Kidney epithelial cell (primary cell): ENCODE data around the gene ADAMTS15. TPM values are rescaled to one million over a fixed set of nuclear protein-coding genes. Genes with fewer than 3 reads are reported as not detected.

Source experiments
- DNase-seq: peaks from one replicate; pipeline ENCODE4 v3.0.0-alpha.2; 2010; ENCODE audit warnings: low read depth
- H3K27me3 ChIP-seq: 2 replicates; pipeline ENCODE4 v1.6.0; 2011; ENCODE audit warnings: low read length; ENCODE audit not compliant: control insufficient read depth, insufficient read depth
- H3K36me3 ChIP-seq: 2 replicates; pipeline ENCODE4 v1.5.1; 2011; ENCODE audit warnings: low read length; ENCODE audit not compliant: control insufficient read depth, insufficient read depth
- H3K4me3 ChIP-seq: 2 replicates; pipeline ENCODE4 v1.5.1; 2011; ENCODE audit warnings: low read depth, mild to moderate bottlenecking, control low read depth, low read length
- CTCF ChIP-seq: IDR thresholded peaks from 2 replicates; pipeline ENCODE4 v1.5.1; 2011; ENCODE audit warnings: mild to moderate bottlenecking, moderate library complexity, low read length, control low read depth, inconsistent platforms; ENCODE audit not compliant: insufficient read depth, poor library complexity, severe bottlenecking
- total RNA-seq: library from RNA; depleted of rRNA; stranded (reverse); fragments of >200 nt; gene quantifications from 2 replicates; pipeline ENCODE4 v1.2.3, GENCODE V29; 2015

The ADAMTS15 gene
- total RNA-seq, 1 donor from 2014 or later, result 4.2 TPM

DNA sequence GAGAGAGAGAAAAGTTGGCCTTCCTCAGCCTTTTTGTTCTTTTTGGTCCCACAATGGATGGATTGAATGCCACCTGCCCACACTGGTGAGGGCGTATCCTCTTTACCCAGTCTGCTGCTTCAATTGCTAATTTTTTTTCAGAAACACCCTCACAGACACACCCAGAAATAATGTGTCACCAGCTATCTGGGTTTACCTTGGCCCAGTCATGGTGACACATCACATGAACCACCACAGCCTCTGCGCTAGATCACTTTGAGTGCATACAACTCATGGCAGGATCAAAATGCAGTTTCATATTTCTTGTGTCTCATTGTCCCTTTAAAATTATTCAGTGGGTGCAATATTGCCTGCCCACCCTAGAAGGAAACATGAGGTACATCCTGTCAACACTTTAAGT is 63.3 kb downstream of the ADAMTS15 start:
- Histone ChIP-seq H3K27me3 (no peaks in the 10 kb centered on the region), H3K36me3 (no peaks in the 10 kb centered on the region), H3K4me3 (no peak overlapping the region)
- no peak for DNase-seq
- TF ChIP-seq CTCF, result no peak

GRCh38 chr11:130512662-130513061 is 64.2 kb downstream of the ADAMTS15 start:
- H3K4me3 ChIP-seq, result no peak overlapping the region
- H3K27me3 ChIP-seq, result no peaks in the 10 kb centered on the region
- no peak for TF ChIP-seq CTCF
- DNase-seq, result no peak
- no peaks in the 10 kb centered on the region for H3K36me3 ChIP-seq

- no peak for TF ChIP-seq CTCF
- H3K4me3 ChIP-seq, result no peak overlapping the region
- DNase-seq, result no peak
- no peaks in the 10 kb centered on the region for H3K27me3 ChIP-seq
- no peaks in the 10 kb centered on the region for H3K36me3 ChIP-seq
Measured at GRCh38 chr11:130513132-130513531, 64.7 kb downstream of the ADAMTS15 start.

DNA sequence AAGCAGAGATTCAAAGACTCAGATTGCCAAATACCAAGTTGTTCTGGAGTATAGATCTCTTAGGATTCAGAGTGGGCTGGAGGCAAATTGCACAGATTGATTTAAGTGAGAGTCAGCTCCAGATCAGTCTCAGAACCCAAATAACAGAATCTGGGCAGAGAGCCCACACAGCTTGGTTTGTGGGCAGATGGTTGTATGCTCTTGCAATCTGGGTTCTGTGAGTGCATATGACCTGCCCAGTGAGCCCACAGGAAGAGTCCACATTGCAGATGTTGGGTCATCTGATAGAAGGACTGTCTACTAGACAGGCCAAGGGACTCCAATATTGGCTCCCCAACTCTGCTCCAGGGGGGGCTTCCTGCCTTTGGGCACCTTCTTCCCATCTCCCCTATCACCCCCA is 65.9 kb downstream of the ADAMTS15 start:
- H3K27me3 ChIP-seq, result no peaks in the 10 kb centered on the region
- no peaks in the 10 kb centered on the region for H3K36me3 ChIP-seq
- no peak overlapping the region for H3K4me3 ChIP-seq
- no peak for TF ChIP-seq CTCF
- no peak for DNase-seq

GRCh38 chr11:130514851-130515250 is 66.4 kb downstream of the ADAMTS15 start:
- no peaks in the 10 kb centered on the region for H3K36me3 ChIP-seq
- no peak for DNase-seq
- H3K27me3 ChIP-seq, result no peaks in the 10 kb centered on the region
- H3K4me3 ChIP-seq, result no peak overlapping the region
- no peak for TF ChIP-seq CTCF

- Histone ChIP-seq H3K36me3 (no peaks in the 10 kb centered on the region), H3K4me3 (no peak overlapping the region), H3K27me3 (no peaks in the 10 kb centered on the region)
- no peak for DNase-seq
- TF ChIP-seq CTCF, result no peak
Measured at GRCh38 chr11:130515829-130516553, 67.5 kb downstream of the ADAMTS15 start.
